GM19324 (cell line): ENCODE results near the gene CAPN10.

ENCODE experiments used
- ATAC-seq: cut with Tn5 transposase; IDR thresholded peaks from one replicate; pipeline ENCODE4 v1.9.1; 2021; ENCODE audit warnings: mild to moderate bottlenecking, moderate library complexity; ENCODE audit not compliant: unreplicated experiment, low FRiP score

Gene CAPN10

DNA sequence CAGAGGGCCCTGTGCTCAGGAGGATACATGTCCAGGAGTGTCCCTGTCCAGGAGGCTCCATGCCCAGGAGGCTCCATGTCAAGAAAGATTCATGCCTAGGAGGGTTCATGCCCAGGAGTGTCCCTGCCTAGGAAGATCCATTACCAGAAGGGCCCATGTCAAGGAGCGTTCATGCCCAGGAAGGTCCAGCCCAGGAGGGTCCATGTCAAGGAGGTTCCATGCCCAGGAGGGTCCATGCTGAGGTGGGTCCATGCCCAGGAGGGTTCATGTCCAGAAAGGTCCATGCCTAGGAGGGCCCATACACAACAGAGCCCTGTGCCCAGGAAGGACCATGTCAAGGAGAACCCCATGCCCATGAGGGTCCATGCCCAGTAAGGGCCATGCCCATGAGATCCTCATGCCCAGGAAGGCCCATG lies 45.8 kb downstream of the CAPN10 start:
- no peak for ATAC-seq

GRCh38 chr2:240635121-240635997 lies 48.8 kb downstream of the CAPN10 start:
- ATAC-seq = no peak

GRCh38 chr2:240635998-240636547 lies 49.5 kb downstream of the CAPN10 start:
- no peak for ATAC-seq

- ATAC-seq = no peak
Observed at GRCh38 chr2:240636563-240637115, 50.1 kb downstream of the CAPN10 start.

GRCh38 chr2:240637116-240637900 lies 50.8 kb downstream of the CAPN10 start:
- no peak for ATAC-seq

DNA sequence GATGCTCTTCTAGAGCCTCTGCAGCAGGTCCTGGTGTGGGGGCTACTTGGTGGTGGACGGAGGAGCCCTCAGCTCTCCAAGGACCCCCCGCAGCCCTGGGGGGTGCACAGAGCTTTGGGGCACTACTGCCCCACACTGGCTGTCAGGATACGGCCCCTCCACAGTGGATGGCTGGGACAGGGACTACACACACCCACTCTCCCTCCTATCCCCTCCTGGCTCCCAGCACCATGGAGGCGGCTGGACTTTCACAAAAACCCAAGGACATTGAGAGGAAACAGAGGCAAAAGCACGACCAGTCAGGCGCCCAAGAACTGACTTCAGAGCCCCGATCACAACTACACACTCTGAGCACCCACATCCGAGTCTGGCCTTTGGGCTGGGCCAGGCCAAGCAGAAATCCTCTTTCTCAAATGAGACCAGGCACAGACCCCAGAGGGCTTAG lies 51.4 kb downstream of the CAPN10 start:
- ATAC-seq = no peak

DNA sequence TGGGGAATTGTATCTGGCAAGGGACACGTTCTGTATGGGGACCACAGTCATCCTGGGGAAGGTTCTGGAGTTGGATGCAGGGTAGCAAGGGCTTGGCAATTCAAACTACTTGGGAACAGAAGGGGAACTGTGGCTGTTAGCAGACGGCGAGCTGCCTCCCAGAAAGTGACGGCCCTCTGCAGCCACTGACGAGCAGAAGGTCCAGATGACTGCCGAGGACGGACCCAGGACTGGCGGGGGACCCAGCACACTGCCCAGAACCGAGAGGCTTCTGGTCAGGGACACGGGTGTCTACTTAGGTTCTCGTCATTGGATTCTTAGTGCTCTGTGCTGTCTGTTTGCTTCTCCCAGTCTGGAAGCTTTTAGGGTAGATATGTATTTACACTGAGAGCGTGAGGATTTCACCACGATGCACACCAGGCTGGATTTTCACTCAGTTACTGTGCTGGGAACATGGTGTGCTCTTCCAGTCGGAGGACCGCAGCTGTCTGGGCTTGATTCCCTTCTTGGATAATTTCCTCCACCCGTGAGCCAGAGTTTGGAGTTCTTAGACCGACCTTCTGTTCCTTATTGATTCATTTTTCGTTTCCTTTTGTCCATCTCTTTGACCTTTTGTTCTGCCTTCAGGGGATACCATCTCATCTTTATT lies 52.1 kb downstream of the CAPN10 start:
- ATAC-seq = no peak

DNA sequence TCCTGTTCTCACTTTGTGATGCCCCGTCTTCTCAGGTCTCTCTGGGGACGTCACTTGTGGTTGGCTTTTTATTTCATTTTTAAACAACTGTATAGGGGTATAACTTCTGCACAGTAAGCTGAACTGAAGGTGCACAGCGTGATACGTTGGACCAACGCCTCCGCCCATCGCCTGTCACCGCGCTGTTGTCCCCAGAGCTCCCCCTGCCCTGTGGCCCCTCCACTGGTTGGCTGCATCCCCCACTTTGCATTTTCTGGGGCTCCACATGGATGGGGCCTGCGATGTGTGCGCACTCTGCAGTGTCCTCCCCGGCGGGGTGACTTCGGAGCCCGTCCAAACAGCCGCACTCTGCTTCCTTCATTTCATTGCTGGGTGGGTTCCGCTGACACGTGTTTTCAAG lies 53.0 kb downstream of the CAPN10 start:
- no peak for ATAC-seq

DNA sequence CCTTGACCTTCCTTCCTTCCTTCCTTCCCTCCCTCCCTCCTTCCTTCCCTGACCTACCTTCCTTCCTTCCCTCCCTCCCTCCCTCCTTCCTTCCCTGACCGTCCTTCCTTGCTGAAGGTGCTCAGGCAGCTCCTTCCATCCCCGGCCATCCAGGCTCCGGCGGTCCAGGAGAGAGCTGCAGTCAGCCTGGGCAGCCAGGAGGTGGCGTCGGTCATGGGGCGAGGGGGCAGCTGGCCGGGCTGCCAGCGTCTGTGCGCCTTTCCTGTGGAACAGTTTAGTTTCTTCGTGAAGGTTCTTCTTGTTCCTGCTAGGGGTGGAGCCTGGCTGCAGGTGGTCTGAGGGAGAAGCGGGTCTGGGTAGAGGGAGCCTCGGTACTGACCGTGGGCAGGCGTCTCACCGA lies 54.4 kb downstream of the CAPN10 start:
- no peak for ATAC-seq

- ATAC-seq = no peak
Observed at GRCh38 chr2:240642061-240642805, 55.7 kb downstream of the CAPN10 start.

DNA sequence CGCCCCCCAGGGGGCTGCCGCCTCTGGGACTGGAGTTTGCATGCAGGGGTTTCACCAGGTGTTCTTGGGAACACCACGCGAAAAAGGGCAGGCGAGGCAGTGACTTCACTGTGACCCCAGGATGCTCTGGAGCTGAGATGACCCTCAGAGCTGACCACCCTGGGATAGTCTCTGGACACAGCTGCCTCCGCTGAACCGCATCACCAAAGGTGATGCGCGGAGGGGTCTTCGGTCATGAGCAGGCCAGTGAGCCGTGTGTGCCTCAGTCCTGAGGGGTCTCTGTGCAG lies 56.2 kb downstream of the CAPN10 start:
- no peak for ATAC-seq

DNA sequence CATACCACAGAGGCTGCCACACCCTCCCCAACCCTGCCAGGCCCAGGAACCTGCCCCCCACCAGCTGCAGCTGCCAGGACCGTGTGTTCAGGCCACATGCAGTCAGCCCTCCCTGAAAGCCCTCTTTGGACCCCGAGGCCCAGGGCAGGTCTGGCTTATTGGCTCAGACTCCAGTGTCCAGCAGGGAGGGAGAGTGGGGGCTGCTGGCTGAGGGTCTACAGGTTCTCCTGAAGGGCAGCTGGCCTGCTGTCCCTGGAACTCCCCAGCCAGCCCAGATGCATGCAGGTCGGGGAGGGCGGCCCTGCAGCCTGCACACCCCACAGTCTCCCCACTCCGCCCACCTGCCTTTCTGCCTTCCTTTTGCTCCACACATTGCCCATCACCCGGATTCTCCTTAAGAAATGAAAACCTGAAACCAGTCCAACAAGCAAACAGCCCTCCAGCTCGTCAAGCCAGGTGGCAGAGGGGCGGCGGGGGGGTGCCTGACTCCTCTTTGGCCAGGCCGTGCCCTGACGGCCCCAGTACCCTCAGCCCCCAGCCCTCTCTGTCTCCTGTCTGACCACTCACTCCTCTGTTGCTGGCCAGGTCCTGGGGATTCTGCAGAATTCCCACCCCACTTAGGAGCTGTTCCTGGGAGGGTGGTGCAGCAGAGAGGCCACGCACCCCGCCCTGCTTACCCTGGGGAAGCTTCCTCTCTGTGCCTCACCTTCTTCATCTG lies 56.7 kb downstream of the CAPN10 start:
- ATAC-seq = no peak

DNA sequence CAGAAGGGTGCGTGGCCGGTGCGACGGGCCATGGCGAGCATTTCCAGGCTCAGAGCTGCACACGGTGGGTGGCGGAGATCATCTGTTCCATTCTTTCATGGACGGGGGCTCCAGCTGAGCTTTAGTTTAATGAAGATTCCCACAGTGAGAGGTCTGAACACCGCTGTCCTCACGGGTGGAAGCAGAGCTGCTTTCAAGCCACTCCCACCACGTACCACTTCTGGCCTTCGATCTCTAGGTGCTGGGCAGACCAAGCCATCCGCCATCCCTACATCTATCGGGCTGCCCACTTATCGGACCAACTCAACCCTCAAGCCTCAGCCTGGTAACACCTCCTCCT lies 57.2 kb downstream of the CAPN10 start:
- no peak for ATAC-seq

- ATAC-seq = no peak
Observed at GRCh38 chr2:240644171-240644651, 57.7 kb downstream of the CAPN10 start.

- no peak for ATAC-seq
Observed at GRCh38 chr2:240644859-240645301, 58.3 kb downstream of the CAPN10 start.

GRCh38 chr2:240645346-240645745 lies 58.8 kb downstream of the CAPN10 start:
- no peak for ATAC-seq

DNA sequence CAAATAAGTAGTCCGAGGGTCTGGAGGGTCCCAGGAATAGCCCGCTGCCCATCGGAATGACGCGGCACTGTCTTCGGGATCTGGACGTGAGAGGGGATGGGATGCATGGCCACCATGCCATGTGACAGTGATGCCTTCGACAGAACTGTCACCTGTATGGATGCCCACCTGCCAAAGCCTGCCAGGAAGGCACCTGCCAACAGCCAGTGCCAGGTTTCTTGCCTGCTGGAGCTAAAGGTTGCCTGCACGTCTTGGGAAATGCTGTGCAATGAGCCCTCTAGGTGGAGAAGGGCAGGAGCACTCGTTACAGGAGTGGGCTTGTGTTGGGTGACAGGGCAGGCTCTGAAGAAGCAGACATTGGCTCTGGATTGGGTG lies 59.3 kb downstream of the CAPN10 start:
- ATAC-seq = no peak

- no peak for ATAC-seq
Observed at GRCh38 chr2:240646176-240646899, 59.8 kb downstream of the CAPN10 start.
